GM12878 (cell line): Measurements from ENCODE around the gene PPP1R12B. TPM values are rescaled to one million over a fixed set of nuclear protein-coding genes. Genes with fewer than 3 reads are reported as not detected.
"Not testable (repeated sequence)": the region's sequence is repeated elsewhere in the genome, so short reads cannot be mapped to it uniquely, and the experiment has no call there.

ENCODE experiments used
- ATAC-seq: fragments of 200-7000 bp; cut with Tn5 transposase; 3 replicates; pipeline ENCODE4 v1.9.1; 2020; ENCODE audit warnings: mild to moderate bottlenecking, moderate library complexity
- BruUV-seq: library from RNA; stranded (reverse); fragments of 400-500 nt; replicated peaks from 2 replicates; lab custom pipeline; 2021; lab: Mats Ljungman, UMichigan
- CTCF ChIA-PET: fragments of 300-600 bp; sonication (Branson Sonifier 250); formaldehyde crosslinking; extraction: SDS; loops from one replicate; lab custom pipeline; 2021; ENCODE audit warnings: inconsistent platforms; lab: Yijun Ruan, JAX
- POLR2A ChIA-PET: fragments of 350-600 bp; formaldehyde crosslinking; extraction: SDS; loops from one replicate; lab custom pipeline; 2021; ENCODE audit warnings: inconsistent platforms; lab: Charles Lee
- RAD21 ChIA-PET: fragments of 300-600 bp; sonication (Branson Sonifier 250); formaldehyde crosslinking; loops from one replicate; lab custom pipeline; 2023; ENCODE audit warnings: antibody characterized with exemption; ENCODE audit not compliant: unreplicated experiment; lab: Charles Lee
- SMC1A ChIA-PET: fragments of 300-600 bp; sonication (Branson Sonifier 250); formaldehyde crosslinking; loops from one replicate; lab custom pipeline; 2023; ENCODE audit not compliant: unreplicated experiment, uncharacterized antibody; lab: Charles Lee
- DNase-seq: peaks from one replicate; pipeline ENCODE4 v3.0.0-alpha.2; 2011; ENCODE audit warnings: low read depth, low spot score
- FAIRE-seq: peaks from 3 replicates; lab custom pipeline; 2011; peaks lifted over from hg19 to GRCh38; lab: Jason Lieb, UNC
- H2AFZ ChIP-seq: 2 replicates; pipeline ENCODE4 v1.6.0; 2011; ENCODE audit warnings: low read depth, low read length, control low read depth; ENCODE audit not compliant: control insufficient read depth
- H3K27ac ChIP-seq: 2 replicates; pipeline ENCODE4 v1.5.1; 2011; ENCODE audit warnings: control low read depth; ENCODE audit not compliant: control insufficient read depth, insufficient read depth
- H3K27me3 ChIP-seq, 2 experiments: replicated peaks in 1 of 2; 2 replicates each; pipeline versions ENCODE4 v1.6.0 to v1.6.1; 2011; ENCODE audit warnings: low read length in 1 of 2; ENCODE audit not compliant: control insufficient read depth in 2 of 2, insufficient read depth in 2 of 2
- H3K36me3 ChIP-seq, 2 experiments: 2 replicates each; pipeline ENCODE4 v1.5.1; 2011; ENCODE audit warnings: low read length in 1 of 2; ENCODE audit not compliant: control insufficient read depth in 2 of 2, insufficient read depth in 2 of 2
- H3K4me1 ChIP-seq: 2 replicates; pipeline ENCODE4 v1.6.1; 2011; ENCODE audit warnings: mild to moderate bottlenecking, low read length, moderate library complexity, mixed read lengths; ENCODE audit not compliant: control insufficient read depth, insufficient read depth
- H3K4me2 ChIP-seq: 2 replicates; pipeline ENCODE4 v1.6.0; 2011; ENCODE audit warnings: control low read depth; ENCODE audit not compliant: control insufficient read depth, insufficient read depth
- H3K4me3 ChIP-seq: fragments of 200-600 bp; sonication (generic); 2 replicates; pipeline ENCODE4 v1.5.1; 2016
- H3K79me2 ChIP-seq: 2 replicates; pipeline ENCODE4 v1.6.0; 2011; ENCODE audit warnings: low read length; ENCODE audit not compliant: control insufficient read depth, insufficient read depth
- H3K9ac ChIP-seq: 2 replicates; pipeline ENCODE4 v1.8.0; 2011; ENCODE audit warnings: low read length, control low read depth, mixed read lengths; ENCODE audit not compliant: control insufficient read depth, insufficient read depth
- H3K9me3 ChIP-seq: replicated peaks from 3 replicates; pipeline ENCODE4 v1.5.1; 2011; ENCODE audit warnings: mild to moderate bottlenecking, low read length; ENCODE audit not compliant: control insufficient read depth, insufficient read depth
- H4K20me1 ChIP-seq: 2 replicates; pipeline ENCODE4 v1.6.0; 2011; ENCODE audit not compliant: control insufficient read depth, insufficient read depth
- WGBS: methylation state at CpG from one replicate; pipeline ENCODE4 v1.1.6; 2016; ENCODE audit warnings: low lambda C conversion rate; ENCODE audit not compliant: insufficient replicate concordance, insufficient coverage; ENCODE audit errors: missing lambda C conversion rate; 5-methylcytosine and 5-hydroxymethylcytosine counted together
- in situ Hi-C: fragments of 300-500 bp; cut with MboI; formaldehyde crosslinking; loops from 9 replicates; pipeline ENCODE4 v1.14.3; 2018; ENCODE audit warnings: mixed read lengths
- intact Hi-C: fragments of 100-400 bp; cut with micrococcal nuclease; formaldehyde crosslinking; loops from one replicate; pipeline ENCODE4 v1.14.2; 2022; ENCODE audit not compliant: unreplicated experiment
- polyA plus RNA-seq, 11 experiments: library from polyadenylated mRNA; depleted of rRNA in 4 of 11; unstranded in 6 of 11; stranded (reverse) in 5 of 11; fragments of >200 nt; fragmentation: Nextera tagmentation in 4 of 11; fragmentation: Illumina TruSeq in 1 of 11; extraction: Ambion mirVana in 4 of 11; extraction: Trizol in 1 of 11; gene quantifications; 1 replicate in 1 of 11; 2 replicates in 10 of 11; pipeline versions ENCODE4 v1.2.1 to v1.2.3, GENCODE V29; 2011 to 2016; ENCODE audit warnings: inconsistent platforms in 2 of 11, missing spikeins in 2 of 11, low read depth in 1 of 11
- total RNA-seq, 4 experiments: library from RNA; depleted of rRNA in 3 of 4; stranded (reverse); fragments of >200 nt in 3 of 4; fragmentation: Illumina TruSeq in 1 of 4; extraction: Trizol in 1 of 4; gene quantifications; 2 replicates each; pipeline versions ENCODE4 v1.2.1 to v1.2.3, GENCODE V29; 2013 to 2021
- TF ChIP-seq, protein P1 (sequence below): IDR thresholded peaks from 2 replicates; pipeline ENCODE4 v1.6.1; 2012; ENCODE audit warnings: low read length, inconsistent platforms

PPP1R12B gene
- total and polyA plus RNA-seq, 10 of the 15 experiments (the other 5 are each of a cell fraction or from before 2014, with no cell fraction given): 0.29 to 9.4 (median 4.7) TPM

DNA sequence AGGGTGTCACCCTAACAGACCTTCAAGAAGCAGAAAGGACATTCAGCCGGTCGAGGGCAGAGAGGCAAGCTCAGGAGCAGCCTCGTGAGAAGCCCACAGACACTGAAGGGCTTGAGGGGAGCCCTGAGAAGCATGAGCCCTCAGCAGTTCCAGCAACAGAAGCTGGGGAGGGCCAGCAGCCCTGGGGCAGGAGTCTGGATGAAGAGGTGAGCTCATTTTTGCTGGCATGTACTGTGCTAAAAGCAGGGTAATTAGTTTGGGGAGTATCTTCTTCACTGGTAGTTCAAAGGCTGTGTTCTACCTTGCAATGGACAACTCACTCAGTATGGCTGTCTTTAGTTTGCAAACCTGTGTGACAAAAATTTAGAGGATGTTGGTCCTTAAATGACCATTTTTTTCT is 144.6 kb downstream of the PPP1R12B start:
- BruUV-seq, H4K20me1 ChIP-seq, intact Hi-C loops, CTCF ChIA-PET, H3K4me3 ChIP-seq, H3K9ac ChIP-seq, DNase-seq, H3K27ac ChIP-seq, H3K27me3 ChIP-seq, in situ Hi-C loops, H3K4me2 ChIP-seq, ATAC-seq, FAIRE-seq, RAD21 ChIA-PET, H3K36me3 ChIP-seq, H3K4me1 ChIP-seq, POLR2A ChIA-PET, H3K79me2 ChIP-seq, H3K9me3 ChIP-seq, H2AFZ ChIP-seq: not testable (repeated sequence)
- SMC1A ChIA-PET: interaction anchor here (1.2 kb wide), 1 partner anchor 79 kb away, joined by 4 read pairs; no protein-coding TSS in a partner anchor
- 96% methylated on average over 3 of the region's 3 CpGs for WGBS

DNA sequence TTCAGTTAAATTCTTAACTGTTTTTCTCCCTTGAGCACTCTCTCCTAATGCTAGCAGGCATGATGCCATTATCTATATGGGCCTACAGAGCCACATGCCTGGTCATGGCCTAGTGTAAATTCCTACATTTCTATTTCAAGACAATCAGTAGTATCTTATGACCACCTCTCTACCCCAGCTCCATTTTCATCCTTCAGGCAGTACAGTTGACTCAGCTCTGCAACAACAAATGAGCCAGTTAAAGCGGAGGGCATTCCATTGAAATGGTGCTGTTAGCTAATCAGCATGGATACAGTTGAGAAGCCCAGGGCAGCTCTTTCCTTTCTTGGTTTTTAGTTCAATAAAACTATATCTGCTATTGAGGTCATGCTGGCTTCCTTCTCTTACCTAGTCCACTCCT is 150.0 kb downstream of the PPP1R12B start:
- Histone ChIP-seq H3K4me2 (no peak overlapping the region), H3K79me2 (no peaks in the 10 kb centered on the region), H3K27ac (no peak overlapping the region), H3K4me1 (no peaks in the 10 kb centered on the region), H3K9ac (no peak overlapping the region), H4K20me1 (no peaks in the 10 kb centered on the region), H3K36me3 (no peaks in the 10 kb centered on the region), H2AFZ (no peak overlapping the region), H3K27me3 (no peaks in the 10 kb centered on the region)
- WGBS: 100% methylated on average over 1 of the region's 1 CpG
- ATAC-seq: no peak
- RAD21 ChIA-PET: no interaction called here
- in situ Hi-C loops: no loop called here
- BruUV-seq: no TSS peak
- DNase-seq: no peak
- POLR2A ChIA-PET: no interaction called here
- TF ChIP-seq, protein P1, sequence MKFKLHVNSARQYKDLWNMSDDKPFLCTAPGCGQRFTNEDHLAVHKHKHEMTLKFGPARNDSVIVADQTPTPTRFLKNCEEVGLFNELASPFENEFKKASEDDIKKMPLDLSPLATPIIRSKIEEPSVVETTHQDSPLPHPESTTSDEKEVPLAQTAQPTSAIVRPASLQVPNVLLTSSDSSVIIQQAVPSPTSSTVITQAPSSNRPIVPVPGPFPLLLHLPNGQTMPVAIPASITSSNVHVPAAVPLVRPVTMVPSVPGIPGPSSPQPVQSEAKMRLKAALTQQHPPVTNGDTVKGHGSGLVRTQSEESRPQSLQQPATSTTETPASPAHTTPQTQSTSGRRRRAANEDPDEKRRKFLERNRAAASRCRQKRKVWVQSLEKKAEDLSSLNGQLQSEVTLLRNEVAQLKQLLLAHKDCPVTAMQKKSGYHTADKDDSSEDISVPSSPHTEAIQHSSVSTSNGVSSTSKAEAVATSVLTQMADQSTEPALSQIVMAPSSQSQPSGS: no peak
- TF ChIP-seq, all 136 proteins: peak for 0
- intact Hi-C loops: no loop called here
- Histone ChIP-seq H3K4me3 (no peak overlapping the region), H3K9me3 (no peaks in the 10 kb centered on the region)
- ChIA-PET SMC1A (interaction anchor here (0.5 to 11.0 kb wide), 2 partner anchors 37 to 73 kb away, joined by 3 to 173 read pairs; no protein-coding TSS in a partner anchor), CTCF (interaction anchor here (1.9 to 11.4 kb wide), 2 partner anchors 67 to 73 kb away, joined by 6 to 189 read pairs; no protein-coding TSS in a partner anchor)
- FAIRE-seq: no peak

DNA sequence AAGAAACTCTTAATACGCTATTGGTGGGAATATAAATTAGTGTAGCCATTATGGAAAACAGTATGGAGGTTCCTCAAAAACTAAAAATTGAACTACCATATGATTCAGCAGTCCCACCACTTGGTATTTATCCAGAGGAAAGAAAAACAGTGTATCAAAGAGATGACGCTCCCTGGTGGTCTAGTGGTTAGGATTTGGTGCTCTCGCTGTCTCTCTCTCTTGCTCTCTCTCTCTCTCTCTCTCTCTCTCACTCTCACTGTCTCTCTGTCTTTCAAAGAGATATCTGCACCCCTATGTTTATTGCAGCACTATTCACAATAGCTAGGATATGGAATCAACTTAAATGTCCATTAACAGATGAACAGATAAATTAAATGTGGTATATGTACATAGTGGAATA is 151.5 kb downstream of the PPP1R12B start:
- H3K4me2 ChIP-seq, FAIRE-seq, BruUV-seq, H3K79me2 ChIP-seq, H3K9ac ChIP-seq, H3K27me3 ChIP-seq, in situ Hi-C loops, H2AFZ ChIP-seq, H3K27ac ChIP-seq, ATAC-seq, H4K20me1 ChIP-seq, H3K9me3 ChIP-seq, H3K4me3 ChIP-seq, H3K4me1 ChIP-seq, H3K36me3 ChIP-seq, DNase-seq: not testable (repeated sequence)
- intact Hi-C loops: loop anchor here (2.0 kb wide), 1 partner anchor 101 kb away; no protein-coding TSS in a partner anchor
- SMC1A ChIA-PET: interaction anchor here (0.6 to 11.0 kb wide), 2 partner anchors 72 to 223 kb away, joined by 3 to 173 read pairs; no protein-coding TSS in a partner anchor
- RAD21 ChIA-PET: interaction anchor here (1.1 to 2.0 kb wide), 2 partner anchors 71 to 74 kb away, joined by 3 to 20 read pairs; no protein-coding TSS in a partner anchor
- CTCF ChIA-PET: interaction anchor here (0.6 to 11.4 kb wide), 7 partner anchors 32 to 649 kb away, joined by 3 to 189 read pairs (median 6); no protein-coding TSS in a partner anchor
- WGBS: 97% methylated on average over 3 of the region's 3 CpGs
- POLR2A ChIA-PET: interaction anchor here (0.8 kb wide), 1 partner anchor 71 kb away, joined by 3 read pairs; no protein-coding TSS in a partner anchor
